Stimulated activated CD4-positive, alpha-beta T cell treated with anti-CD3 and anti-CD28 coated beads, Interleukin-2, amount 100 ng/mL, for 24 hours (primary cell): Measurements from ENCODE around the gene NPAS3.

Source experiments
- DNase-seq, 2 donors: peaks; one replicate each; pipeline ENCODE4 v3.0.0-alpha.2; 2020

The NPAS3 gene

GRCh38 chr14:32940711-32941667, 2.3 kb downstream of the NPAS3 start:
- DNase-seq = no peak

- DNase-seq = no peak
Measured at GRCh38 chr14:32941668-32942065, 3.0 kb downstream of the NPAS3 start.

GRCh38 chr14:32947081-32947480, 8.4 kb downstream of the NPAS3 start:
- DNase-seq = no peak

- no peak for DNase-seq
Measured at GRCh38 chr14:32947792-32948191, 9.1 kb downstream of the NPAS3 start.

- DNase-seq = no peak
Measured at GRCh38 chr14:32950584-32950983, 11.9 kb downstream of the NPAS3 start.

- no peak for DNase-seq
Measured at GRCh38 chr14:32967421-32967820, 28.7 kb downstream of the NPAS3 start.

GRCh38 chr14:32968972-32969544, 30.4 kb downstream of the NPAS3 start:
- no peak for DNase-seq

- DNase-seq = no peak
Measured at GRCh38 chr14:32977913-32978312, 39.2 kb downstream of the NPAS3 start.

- no peak for DNase-seq
Measured at GRCh38 chr14:32978691-32979255, 40.1 kb downstream of the NPAS3 start.

- no peak for DNase-seq
Measured at GRCh38 chr14:32980178-32980901, 41.7 kb downstream of the NPAS3 start.

GRCh38 chr14:32980902-32981501, 42.3 kb downstream of the NPAS3 start:
- DNase-seq = no peak

GRCh38 chr14:32984241-32984930, 45.7 kb downstream of the NPAS3 start:
- no peak for DNase-seq

GRCh38 chr14:32985866-32986265, 47.2 kb downstream of the NPAS3 start:
- DNase-seq = no peak

- no peak for DNase-seq
Measured at GRCh38 chr14:32986791-32987540, 48.3 kb downstream of the NPAS3 start.

GRCh38 chr14:32991691-32992090, 53.0 kb downstream of the NPAS3 start:
- DNase-seq = no peak

GRCh38 chr14:32993921-32994320, 55.2 kb downstream of the NPAS3 start:
- no peak for DNase-seq

- no peak for DNase-seq
Measured at GRCh38 chr14:32996343-32996742, 57.7 kb downstream of the NPAS3 start.

GRCh38 chr14:32998433-32998832, 59.8 kb downstream of the NPAS3 start:
- DNase-seq = no peak

GRCh38 chr14:33009673-33010072, 71.0 kb downstream of the NPAS3 start:
- DNase-seq = no peak

- no peak for DNase-seq
Measured at GRCh38 chr14:33010495-33010894, 71.8 kb downstream of the NPAS3 start.

- no peak for DNase-seq
Measured at GRCh38 chr14:33014710-33015109, 76.0 kb downstream of the NPAS3 start.

- DNase-seq = no peak
Measured at GRCh38 chr14:33016613-33017012, 77.9 kb downstream of the NPAS3 start.
